Measurements from ENCODE around the gene TTC38. TPM values are rescaled to one million over a fixed set of nuclear protein-coding genes. Genes with fewer than 3 reads are reported as not detected.

Gene TTC38
- total and polyA plus RNA-seq, 4 experiments from 2014 or later, result 3.9 to 8.2 (median 5.3) TPM

DNA sequence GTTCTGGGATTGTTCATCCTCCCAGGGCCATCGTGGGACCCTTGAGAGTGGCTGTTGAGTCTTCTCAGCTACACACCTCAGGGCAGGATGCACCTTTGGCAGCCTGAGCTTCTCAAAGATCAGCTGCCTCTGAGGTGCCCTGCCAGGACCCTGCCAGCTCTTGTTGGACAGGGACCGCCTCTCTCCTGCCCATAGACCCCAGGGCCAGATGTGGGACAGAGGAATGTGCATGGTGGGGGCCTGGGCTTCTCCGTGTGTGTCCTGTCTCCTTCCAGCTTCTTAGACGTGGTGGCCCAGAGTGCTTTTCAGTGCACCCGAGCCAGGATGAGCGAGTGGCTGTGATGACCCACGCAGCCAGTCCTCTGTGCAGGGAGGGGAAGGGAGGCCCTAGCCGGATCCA lies 61.8 kb downstream of the TTC38 start:
- Histone ChIP-seq H3K36me3 (ENCODE audit: insufficient read depth, low read length) (no peaks in the 10 kb centered on the region), H3K27ac (ENCODE audit: low read depth, low read length) (no peak overlapping the region), H3K9me3 (ENCODE audit: control insufficient read depth in 1 of 2, low read length in 2 of 2) (no peaks in the 10 kb centered on the region), H3K4me1 (ENCODE audit: insufficient read depth, low read length) (no peaks in the 10 kb centered on the region), H3K27me3 (ENCODE audit: insufficient read depth, low read length) (no peaks in the 10 kb centered on the region), H3K4me3 (ENCODE audit: low read length in 2 of 2) (no peak overlapping the region)
- CTCF ChIA-PET (ENCODE audit: partially characterized antibody), result interaction anchor here (1.4 kb wide), 1 partner anchor 39 kb away, joined by 3 read pairs; no protein-coding TSS in a partner anchor
- H3K27me3 Mint-ChIP-seq, result no peaks in the 10 kb centered on the region
- peaks cover 2 to 5% (median 3%) of the 10 kb centered on the region in 4 donors for H3K4me1 Mint-ChIP-seq
- DNase-seq, result no peak
- H3K27ac Mint-ChIP-seq, result no peak overlapping the region
- no peaks in the 10 kb centered on the region for H3K9me3 Mint-ChIP-seq
- intact Hi-C loops (cut with micrococcal nuclease), result no loop called here
- no peak overlapping the region for H3K4me3 Mint-ChIP-seq
- H3K36me3 Mint-ChIP-seq, result no peaks in the 10 kb centered on the region
- POLR2A ChIA-PET (ENCODE audit: partially characterized antibody), result no interaction called here

- Histone ChIP-seq H3K4me3 (ENCODE audit: low read length in 2 of 2) (no peak overlapping the region), H3K27me3 (ENCODE audit: insufficient read depth, low read length) (no peaks in the 10 kb centered on the region), H3K36me3 (ENCODE audit: insufficient read depth, low read length) (no peaks in the 10 kb centered on the region), H3K9me3 (ENCODE audit: control insufficient read depth in 1 of 2, low read length in 2 of 2) (no peaks in the 10 kb centered on the region), H3K27ac (ENCODE audit: low read depth, low read length) (no peak overlapping the region), H3K4me1 (ENCODE audit: insufficient read depth, low read length) (no peaks in the 10 kb centered on the region)
- ChIA-PET POLR2A (ENCODE audit: partially characterized antibody) (no interaction called here), CTCF (ENCODE audit: partially characterized antibody) (interaction anchor here (0.6 to 1.5 kb wide), 3 partner anchors 38 to 214 kb away, joined by 3 to 6 read pairs (median 3); no protein-coding TSS in a partner anchor)
- no peak for DNase-seq
- H3K4me3 Mint-ChIP-seq, result no peak overlapping the region
- intact Hi-C loops (cut with micrococcal nuclease), result no loop called here
- H3K27ac Mint-ChIP-seq, result no peak overlapping the region
- no peaks in the 10 kb centered on the region for H3K27me3 Mint-ChIP-seq
- peaks cover 0 to 2% of the 10 kb centered on the region in 2 donors for H3K36me3 Mint-ChIP-seq
- H3K9me3 Mint-ChIP-seq, result no peaks in the 10 kb centered on the region
- H3K4me1 Mint-ChIP-seq, result peaks cover 3 to 11% (median 7%) of the 10 kb centered on the region in 4 donors
Measured at GRCh38 chr22:46330426-46330825, 62.6 kb downstream of the TTC38 start.

DNA sequence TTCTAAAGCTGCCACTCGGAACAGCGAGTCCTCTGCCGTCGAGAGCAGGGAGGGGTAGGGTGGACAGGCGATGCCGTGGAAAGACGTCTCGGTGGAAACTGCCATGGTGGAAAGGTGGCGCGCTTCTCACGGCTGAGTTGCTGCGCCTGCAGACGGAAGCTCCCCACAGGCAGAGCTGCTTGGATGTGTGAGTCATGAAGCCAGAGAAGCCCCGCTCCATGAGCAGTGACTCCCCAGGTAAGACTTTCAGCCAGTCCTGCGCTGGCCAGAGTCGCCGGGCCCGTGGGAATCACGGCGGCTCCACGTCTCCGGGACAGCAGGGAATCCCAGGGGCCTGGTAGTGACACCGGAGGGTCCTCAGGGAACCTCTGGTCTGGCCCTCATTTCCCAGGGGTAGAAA lies 63.7 kb downstream of the TTC38 start:
- Histone ChIP-seq H3K27me3 (ENCODE audit: insufficient read depth, low read length) (no peaks in the 10 kb centered on the region), H3K9me3 (ENCODE audit: control insufficient read depth in 1 of 2, low read length in 2 of 2) (no peaks in the 10 kb centered on the region), H3K27ac (ENCODE audit: low read depth, low read length) (no peak overlapping the region), H3K36me3 (ENCODE audit: insufficient read depth, low read length) (no peaks in the 10 kb centered on the region), H3K4me1 (ENCODE audit: insufficient read depth, low read length) (peaks cover 3% of the 10 kb centered on the region), H3K4me3 (ENCODE audit: low read length in 2 of 2) (no peak overlapping the region)
- no peak overlapping the region for H3K27ac Mint-ChIP-seq
- H3K36me3 Mint-ChIP-seq, result peaks cover 0 to 6% of the 10 kb centered on the region in 2 donors
- ChIA-PET POLR2A (ENCODE audit: partially characterized antibody) (no interaction called here), CTCF (ENCODE audit: partially characterized antibody) (interaction anchor here (1.5 kb wide), 1 partner anchor 209 kb away, joined by 6 read pairs; no protein-coding TSS in a partner anchor)
- H3K4me3 Mint-ChIP-seq, result no peak overlapping the region
- DNase-seq, result no peak
- no peaks in the 10 kb centered on the region for H3K27me3 Mint-ChIP-seq
- intact Hi-C loops (cut with micrococcal nuclease), result no loop called here
- H3K9me3 Mint-ChIP-seq, result no peaks in the 10 kb centered on the region
- H3K4me1 Mint-ChIP-seq, result peaks cover 5 to 15% (median 11%) of the 10 kb centered on the region in 4 donors

DNA sequence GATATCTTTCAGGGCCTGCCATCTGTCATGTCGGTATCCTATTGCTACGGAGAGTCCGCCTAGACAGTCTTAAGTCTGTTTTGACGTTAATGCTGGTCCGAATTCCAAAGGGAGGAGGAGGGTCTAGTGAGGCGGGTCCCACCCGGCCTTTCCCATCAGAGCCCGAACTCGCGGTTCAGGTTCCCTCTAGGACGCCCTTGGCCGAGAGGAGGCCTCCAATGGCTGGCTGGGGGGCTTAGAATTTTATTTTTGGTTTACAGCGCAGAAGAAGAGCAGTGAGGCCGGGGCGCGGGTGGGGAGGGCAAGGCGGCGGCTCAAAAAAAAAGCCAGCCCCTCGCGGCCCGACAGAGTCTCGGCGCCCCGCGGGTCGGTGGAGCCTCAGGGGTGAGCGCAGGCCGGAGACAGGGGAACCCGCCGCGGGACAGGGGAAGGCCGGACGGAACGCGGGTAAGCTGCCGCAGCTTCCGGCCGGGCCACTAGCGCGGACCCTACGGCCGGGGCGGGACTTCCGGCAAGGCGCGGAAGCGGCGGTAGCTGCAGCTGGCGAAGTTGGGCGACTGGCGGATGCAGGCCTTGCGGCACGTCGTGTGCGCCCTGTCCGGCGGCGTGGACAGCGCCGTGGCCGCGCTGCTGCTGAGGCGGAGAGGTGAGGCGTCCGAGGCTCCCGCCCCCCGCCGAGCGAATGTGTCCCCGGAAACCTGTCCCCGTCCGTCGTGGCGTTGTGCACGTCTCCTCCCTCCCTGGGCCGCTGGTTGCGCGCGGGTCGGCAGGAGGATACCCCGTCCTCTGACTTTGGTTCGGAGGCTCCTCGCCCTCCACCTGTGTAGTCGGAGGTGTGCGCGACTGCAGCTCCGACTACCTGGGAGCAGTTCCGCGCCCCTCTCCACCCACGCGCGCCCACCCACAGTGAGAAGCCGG lies 67.7 kb downstream of the TTC38 start, which contains the start of gene TRMU:
TRMU (plus strand) TSS at position 514 of the 918 bp plus-strand sequence; CDS start at position 565, 51 bp downstream.
- peaks cover 17% of the 10 kb centered on the region for H3K4me1 ChIP-seq (ENCODE audit: insufficient read depth, low read length)
- Mint-ChIP-seq H3K9me3 (no peaks in the 10 kb centered on the region), H3K36me3 (peaks cover 27 to 40% of the 10 kb centered on the region in 2 donors), H3K27ac (peak within 1 kb of the TSS; percentile 89 to 95 (median 94)), H3K4me3 (peak within 1 kb of the TSS; percentile 93 to 98 (median 95)), H3K27me3 (no peaks in the 10 kb centered on the region), H3K4me1 (peaks cover 23 to 47% (median 36%) of the 10 kb centered on the region in 4 donors)
- H3K9me3 ChIP-seq (ENCODE audit: control insufficient read depth in 1 of 2, low read length in 2 of 2), result no peaks in the 10 kb centered on the region
- peaks cover 26% of the 10 kb centered on the region for H3K36me3 ChIP-seq (ENCODE audit: insufficient read depth, low read length)
- no peaks in the 10 kb centered on the region for H3K27me3 ChIP-seq (ENCODE audit: insufficient read depth, low read length)
- DNase-seq, result peak; percentile 57 to 68 (median 62)
- CTCF ChIA-PET (ENCODE audit: partially characterized antibody), result interaction anchor here (1.1 to 2.7 kb wide), 6 partner anchors 12 to 228 kb away, joined by 3 to 9 read pairs (median 3); partner anchors contain the start of gene GTSE1
- POLR2A ChIA-PET (ENCODE audit: partially characterized antibody), result interaction anchor here (0.6 to 2.6 kb wide), 13 partner anchors 32 to 400 kb away, joined by 3 to 9 read pairs (median 4); partner anchors contain the start of genes CDPF1 and GTSE1
- H3K4me3 ChIP-seq (ENCODE audit: low read length in 2 of 2), result peak within 1 kb of the TSS; percentile 51 to 84
- intact Hi-C loops (cut with micrococcal nuclease), result loop anchor here (1.0 kb wide), 1 partner anchor 39 kb away; the partner anchor contains the start of gene GTSE1
- peak within 1 kb of the TSS; percentile 69 for H3K27ac ChIP-seq (ENCODE audit: low read depth, low read length)

DNA sequence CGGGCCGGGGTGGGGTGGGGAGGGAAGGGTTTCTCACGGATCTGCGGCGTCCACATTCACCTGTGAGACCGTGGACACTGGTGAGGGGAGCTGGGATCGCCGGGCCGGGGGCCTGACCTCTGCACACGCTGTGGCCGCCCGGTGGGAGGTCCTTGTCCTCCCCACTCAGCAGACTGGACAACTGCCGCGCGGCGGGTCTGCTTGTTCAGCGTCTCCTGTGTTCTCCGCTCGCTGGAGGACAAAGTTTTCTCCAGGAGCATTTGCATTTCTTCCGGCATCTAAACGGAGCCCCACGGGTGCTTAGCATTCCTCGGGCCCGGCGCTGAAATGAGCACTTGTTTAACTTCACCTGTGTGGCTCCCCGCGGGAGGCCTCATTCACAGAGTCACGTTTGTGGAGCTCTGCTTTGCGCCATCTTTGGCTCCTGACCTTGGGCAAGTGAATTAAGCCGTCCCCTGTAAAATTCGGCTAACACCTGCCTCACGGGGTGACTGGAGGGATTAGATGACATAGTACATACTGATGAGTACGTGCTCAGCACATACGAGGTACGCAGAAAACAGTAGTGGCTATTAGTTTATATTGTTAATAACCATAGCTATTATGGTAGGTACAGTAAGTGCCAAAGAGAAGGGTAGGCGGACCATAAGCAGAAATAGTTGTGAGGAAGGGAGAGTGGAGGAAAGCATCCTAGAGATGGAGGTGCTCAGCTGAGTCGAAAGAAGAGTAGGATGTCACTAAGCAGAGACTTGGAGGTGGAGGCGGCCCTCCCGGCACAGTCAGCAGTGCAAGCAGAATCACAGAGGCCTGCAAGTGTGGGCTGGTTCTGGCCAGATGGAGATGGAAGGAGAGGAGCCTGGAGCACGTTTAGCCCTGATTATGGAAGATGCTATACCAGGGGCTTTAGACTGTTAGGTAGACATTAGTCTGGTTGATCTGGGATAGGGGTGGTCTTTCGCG lies 68.6 kb downstream of the TTC38 start:
- peak overlapping the region; percentile 91 to 98 (median 95) for H3K4me3 Mint-ChIP-seq
- H3K27me3 Mint-ChIP-seq, result no peaks in the 10 kb centered on the region
- H3K36me3 ChIP-seq (ENCODE audit: insufficient read depth, low read length), result peaks cover 26% of the 10 kb centered on the region
- peak overlapping the region; percentile 82 to 92 (median 91) for H3K27ac Mint-ChIP-seq
- H3K4me1 ChIP-seq (ENCODE audit: insufficient read depth, low read length), result peaks cover 17% of the 10 kb centered on the region
- no peaks in the 10 kb centered on the region for H3K9me3 ChIP-seq (ENCODE audit: control insufficient read depth in 1 of 2, low read length in 2 of 2)
- H3K4me3 ChIP-seq (ENCODE audit: low read length in 2 of 2), result peak overlapping the region; percentile 51 to 84
- H3K36me3 Mint-ChIP-seq, result peaks cover 32 to 47% of the 10 kb centered on the region in 2 donors
- POLR2A ChIA-PET (ENCODE audit: partially characterized antibody), result interaction anchor here (0.6 to 2.6 kb wide), 11 partner anchors 31 to 399 kb away, joined by 3 to 9 read pairs (median 4); partner anchors contain the start of genes CDPF1 and GTSE1
- CTCF ChIA-PET (ENCODE audit: partially characterized antibody), result interaction anchor here (1.1 to 2.7 kb wide), 7 partner anchors 13 to 227 kb away, joined by 3 to 9 read pairs (median 3); partner anchors contain the start of gene GTSE1
- no peaks in the 10 kb centered on the region for H3K9me3 Mint-ChIP-seq
- DNase-seq, result peak in 3 of 5 donors; percentile 4 to 8 (median 5)
- H3K27ac ChIP-seq (ENCODE audit: low read depth, low read length), result peak overlapping the region; percentile 69
- H3K27me3 ChIP-seq (ENCODE audit: insufficient read depth, low read length), result no peaks in the 10 kb centered on the region
- intact Hi-C loops (cut with micrococcal nuclease), result no loop called here
- H3K4me1 Mint-ChIP-seq, result peaks cover 28 to 51% (median 40%) of the 10 kb centered on the region in 4 donors

DNA sequence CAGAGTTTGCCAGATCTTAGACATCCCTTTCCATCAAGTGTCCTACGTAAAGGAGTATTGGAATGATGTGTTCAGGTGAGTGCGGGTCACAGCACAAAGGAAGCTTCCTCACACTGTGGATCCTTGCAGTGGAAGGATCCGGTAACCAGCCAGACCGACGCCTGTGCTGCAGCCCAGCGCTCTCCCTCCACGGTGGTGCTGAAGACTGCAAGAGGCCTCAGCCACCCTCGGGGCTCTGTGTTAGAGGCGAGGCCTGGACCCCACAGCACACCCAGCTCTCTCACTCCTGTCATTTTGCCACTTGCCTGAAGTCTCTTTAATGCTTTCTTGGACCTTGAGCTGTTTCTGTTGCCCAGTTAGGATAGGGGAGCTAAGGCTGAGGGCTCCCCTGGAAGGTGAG lies 70.1 kb downstream of the TTC38 start:
- Mint-ChIP-seq H3K27ac (no peak overlapping the region), H3K4me1 (peaks cover 28 to 55% (median 41%) of the 10 kb centered on the region in 4 donors)
- H3K36me3 ChIP-seq (ENCODE audit: insufficient read depth, low read length), result peaks cover 38% of the 10 kb centered on the region

More for the DNA sequence above, 70.1 kb downstream of the TTC38 start:
- Mint-ChIP-seq H3K36me3 (peaks cover 37 to 60% of the 10 kb centered on the region in 2 donors), H3K9me3 (no peaks in the 10 kb centered on the region), H3K4me3 (peak overlapping the region in 5 of 8 donors; percentile 17 to 61 (median 20)), H3K27me3 (no peaks in the 10 kb centered on the region)
- intact Hi-C loops (cut with micrococcal nuclease), result no loop called here
- DNase-seq, result no peak
- no peak overlapping the region for H3K4me3 ChIP-seq (ENCODE audit: low read length in 2 of 2)
- no peak overlapping the region for H3K27ac ChIP-seq (ENCODE audit: low read depth, low read length)
- H3K4me1 ChIP-seq (ENCODE audit: insufficient read depth, low read length), result peaks cover 17% of the 10 kb centered on the region
- H3K9me3 ChIP-seq (ENCODE audit: control insufficient read depth in 1 of 2, low read length in 2 of 2), result no peaks in the 10 kb centered on the region
- ChIA-PET CTCF (ENCODE audit: partially characterized antibody) (interaction anchor here (1.6 kb wide), 1 partner anchor 30 kb away, joined by 5 read pairs; no protein-coding TSS in a partner anchor), POLR2A (ENCODE audit: partially characterized antibody) (interaction anchor here (0.9 kb wide), 1 partner anchor 88 kb away, joined by 3 read pairs; the partner anchor contains the start of gene CDPF1)
- no peaks in the 10 kb centered on the region for H3K27me3 ChIP-seq (ENCODE audit: insufficient read depth, low read length)

All from CD4-positive, alpha-beta memory T cell (primary cell).